ENCODE measurements around the gene NIPAL1. TPM values are rescaled to one million over a fixed set of nuclear protein-coding genes. Genes with fewer than 3 reads are reported as not detected.
A peak's percentile ranks its signal among the peaks of the same experiment; 100 is the strongest.
"Not testable (repeated sequence)": the region's sequence is repeated elsewhere in the genome, so short reads cannot be mapped to it uniquely, and the experiment has no call there.

Gene NIPAL1
- total and polyA plus RNA-seq, 10 donors: 0.06 to 2.0 (median 0.51) TPM; not detected in 2

- intact Hi-C loops (cut with DNase I; ENCODE audit: low total_unique reads): no loop called here
- no peaks in the 10 kb centered on the region for H3K27me3 ChIP-seq (replicated peaks in 1 of 7)
- TF ChIP-seq POLR2A (IDR thresholded peaks at IDR 0.05) (no peak), POLR2AphosphoS5 (IDR thresholded peaks at IDR 0.05) (no peak)
- TF ChIP-seq, protein P1, sequence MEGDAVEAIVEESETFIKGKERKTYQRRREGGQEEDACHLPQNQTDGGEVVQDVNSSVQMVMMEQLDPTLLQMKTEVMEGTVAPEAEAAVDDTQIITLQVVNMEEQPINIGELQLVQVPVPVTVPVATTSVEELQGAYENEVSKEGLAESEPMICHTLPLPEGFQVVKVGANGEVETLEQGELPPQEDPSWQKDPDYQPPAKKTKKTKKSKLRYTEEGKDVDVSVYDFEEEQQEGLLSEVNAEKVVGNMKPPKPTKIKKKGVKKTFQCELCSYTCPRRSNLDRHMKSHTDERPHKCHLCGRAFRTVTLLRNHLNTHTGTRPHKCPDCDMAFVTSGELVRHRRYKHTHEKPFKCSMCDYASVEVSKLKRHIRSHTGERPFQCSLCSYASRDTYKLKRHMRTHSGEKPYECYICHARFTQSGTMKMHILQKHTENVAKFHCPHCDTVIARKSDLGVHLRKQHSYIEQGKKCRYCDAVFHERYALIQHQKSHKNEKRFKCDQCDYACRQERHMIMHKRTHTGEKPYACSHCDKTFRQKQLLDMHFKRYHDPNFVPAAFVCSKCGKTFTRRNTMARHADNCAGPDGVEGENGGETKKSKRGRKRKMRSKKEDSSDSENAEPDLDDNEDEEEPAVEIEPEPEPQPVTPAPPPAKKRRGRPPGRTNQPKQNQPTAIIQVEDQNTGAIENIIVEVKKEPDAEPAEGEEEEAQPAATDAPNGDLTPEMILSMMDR (IDR thresholded peaks at IDR 0.05 in 8 of 11, conservative IDR thresholded peaks at IDR 0.05 in 3 of 11): no peak
- no peaks in the 10 kb centered on the region for H3K4me1 ChIP-seq
- H3K9me3 ChIP-seq: peaks cover 0 to 44% (median 41%) of the 10 kb centered on the region in 8 donors
- no peak for DNase-seq
- H3K36me3 ChIP-seq: no peaks in the 10 kb centered on the region
- no peak overlapping the region for H3K27ac ChIP-seq
- no peak overlapping the region for H3K4me3 ChIP-seq
- 85 to 95% (median 90%) methylated on average over 1 of the region's 1 CpG for WGBS, 5 donors
Observed at GRCh38 chr4:48002267-48002666, 14.3 kb upstream of the NIPAL1 start.

GRCh38 chr4:48003568-48003967 is 13.0 kb upstream of the NIPAL1 start:
- H3K4me1 ChIP-seq; H3K4me3 ChIP-seq; DNase-seq; intact Hi-C loops (cut with DNase I; ENCODE audit: low total_unique reads); H3K27me3 ChIP-seq (replicated peaks in 1 of 7); H3K36me3 ChIP-seq; H3K27ac ChIP-seq: not testable (repeated sequence)
- TF ChIP-seq, protein P1 (IDR thresholded peaks at IDR 0.05 in 8 of 11, conservative IDR thresholded peaks at IDR 0.05 in 3 of 11): peak in 7 of 11 experiments; percentile 36 to 63 (median 49)
- WGBS, 5 donors: 59 to 74% (median 66%) methylated on average over 2 of the region's 2 CpGs
- H3K9me3 ChIP-seq: peaks cover 0 to 54% (median 48%) of the 10 kb centered on the region in 8 donors

DNA sequence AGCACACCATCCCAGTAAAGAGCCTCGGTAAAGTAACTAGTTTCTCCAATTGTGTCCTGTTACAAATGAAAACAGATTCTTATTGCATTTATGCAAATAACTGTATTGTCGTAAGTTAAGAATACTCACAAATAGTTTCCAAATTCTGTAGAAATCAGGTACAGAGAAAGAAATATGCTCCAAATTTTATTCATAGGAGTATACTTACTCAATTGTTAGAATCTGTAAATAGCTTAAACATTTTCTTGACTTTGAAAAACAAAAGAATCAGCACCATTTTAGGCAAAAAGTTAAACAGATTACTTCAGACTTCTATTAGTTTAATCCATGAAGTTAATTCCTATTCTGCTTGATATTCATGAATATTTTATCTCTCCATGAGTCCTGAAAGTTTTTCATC is 10.8 kb upstream of the NIPAL1 start:
- WGBS, 5 donors: 90 to 100% (median 95%) methylated on average over 2 of the region's 2 CpGs
- TF ChIP-seq, protein P1 (IDR thresholded peaks at IDR 0.05 in 8 of 11, conservative IDR thresholded peaks at IDR 0.05 in 3 of 11): no peak
- TF ChIP-seq POLR2AphosphoS5 (IDR thresholded peaks at IDR 0.05) (no peak), POLR2A (IDR thresholded peaks at IDR 0.05) (no peak)
- no peaks in the 10 kb centered on the region for H3K27me3 ChIP-seq (replicated peaks in 1 of 7)
- H3K27ac ChIP-seq: no peak overlapping the region
- no peak for DNase-seq
- peaks cover 0 to 51% (median 44%) of the 10 kb centered on the region in 8 donors for H3K9me3 ChIP-seq
- no peaks in the 10 kb centered on the region for H3K4me1 ChIP-seq
- H3K36me3 ChIP-seq: no peaks in the 10 kb centered on the region
- no peak overlapping the region for H3K4me3 ChIP-seq
- intact Hi-C loops (cut with DNase I; ENCODE audit: low total_unique reads): no loop called here

DNA sequence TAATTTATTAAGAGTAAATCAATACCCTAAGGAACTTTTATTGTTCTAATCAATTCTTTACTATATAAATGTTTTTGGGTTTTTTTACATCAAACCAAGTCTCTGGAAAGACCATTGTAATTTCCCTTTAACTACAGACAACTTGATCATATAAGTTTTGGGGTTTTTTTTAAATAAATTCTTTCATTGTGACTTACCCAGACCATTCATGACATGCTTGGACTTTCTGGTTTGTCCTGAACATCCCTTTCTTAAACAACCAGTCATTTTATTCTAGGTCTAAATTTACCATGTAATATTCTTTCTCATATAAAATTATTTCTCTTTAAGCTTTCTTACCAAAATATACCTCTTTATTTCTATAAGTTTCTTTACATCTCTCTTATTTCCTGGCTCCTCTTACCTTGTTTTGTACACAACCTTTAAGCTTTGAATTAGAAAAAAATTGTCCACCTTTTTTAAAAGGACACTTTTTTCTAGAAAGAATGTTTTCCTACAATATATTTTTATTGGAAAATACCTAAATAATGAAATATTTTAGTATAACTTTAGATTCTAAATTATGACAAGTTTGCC is 8.5 kb upstream of the NIPAL1 start:
- no peak for DNase-seq
- peaks cover 0 to 51% (median 44%) of the 10 kb centered on the region in 8 donors for H3K9me3 ChIP-seq
- peaks cover 0 to 4% (median 0%) of the 10 kb centered on the region in 7 donors for H3K27me3 ChIP-seq (replicated peaks in 1 of 7)
- no peak overlapping the region for H3K4me3 ChIP-seq
- TF ChIP-seq POLR2AphosphoS5 (IDR thresholded peaks at IDR 0.05) (no peak), POLR2A (IDR thresholded peaks at IDR 0.05) (no peak)
- TF ChIP-seq, protein P1 (IDR thresholded peaks at IDR 0.05 in 8 of 11, conservative IDR thresholded peaks at IDR 0.05 in 3 of 11): no peak
- no peaks in the 10 kb centered on the region for H3K4me1 ChIP-seq
- intact Hi-C loops (cut with DNase I; ENCODE audit: low total_unique reads): no loop called here
- no peaks in the 10 kb centered on the region for H3K36me3 ChIP-seq
- no peak overlapping the region for H3K27ac ChIP-seq

DNA sequence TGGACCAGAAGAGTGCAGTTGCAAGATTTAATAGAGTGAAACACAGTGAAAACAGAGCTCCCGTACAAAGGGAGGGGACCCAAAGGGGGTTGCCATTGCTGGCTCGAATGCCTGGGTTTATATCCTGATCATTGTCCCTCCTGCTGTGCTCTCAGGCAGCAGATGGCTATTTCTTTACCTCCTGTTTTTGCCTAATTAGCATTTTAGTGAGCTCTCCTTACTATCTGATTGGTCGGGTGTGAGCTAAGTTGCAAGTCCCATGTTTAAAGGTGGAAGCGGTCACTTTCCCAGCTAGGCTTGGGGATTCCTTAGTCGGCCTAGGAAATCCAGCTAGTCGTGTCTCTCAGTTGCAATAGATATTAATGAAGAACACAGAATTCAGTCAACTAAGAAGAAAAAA is 5.7 kb upstream of the NIPAL1 start:
- intact Hi-C loops (cut with DNase I; ENCODE audit: low total_unique reads); DNase-seq; H3K36me3 ChIP-seq; H3K4me1 ChIP-seq; H3K4me3 ChIP-seq; H3K27ac ChIP-seq: not testable (repeated sequence)
- H3K9me3 ChIP-seq: peaks cover 0 to 40% (median 32%) of the 10 kb centered on the region in 8 donors
- peaks cover 0 to 31% (median 5%) of the 10 kb centered on the region in 7 donors for H3K27me3 ChIP-seq (replicated peaks in 1 of 7)
- WGBS, 5 donors: 69 to 89% (median 86%) methylated on average over 6 of the region's 6 CpGs

Measured in spleen (tissue), 11 donors.